GM18951 (cell line): Measurements from ENCODE around the gene NCOA6.
"Not testable (repeated sequence)": the region's sequence is repeated elsewhere in the genome, so short reads cannot be mapped to it uniquely, and the experiment has no call there.

Experiments used
- POLR2A ChIP-seq: IDR thresholded peaks from 4 replicates; pipeline ENCODE4 v1.6.1; 2011; ENCODE audit warnings: mild to moderate bottlenecking; ENCODE audit not compliant: insufficient read length, insufficient read depth; ENCODE audit errors: extremely low read depth
- in situ Hi-C: fragments of 300-500 bp; cut with MboI; formaldehyde crosslinking; loops from one replicate; pipeline ENCODE4 v1.12.0; 2022; ENCODE audit warnings: low sequenced_read_pairs, mixed read lengths, inconsistent platforms; ENCODE audit not compliant: unreplicated experiment

The NCOA6 gene

DNA sequence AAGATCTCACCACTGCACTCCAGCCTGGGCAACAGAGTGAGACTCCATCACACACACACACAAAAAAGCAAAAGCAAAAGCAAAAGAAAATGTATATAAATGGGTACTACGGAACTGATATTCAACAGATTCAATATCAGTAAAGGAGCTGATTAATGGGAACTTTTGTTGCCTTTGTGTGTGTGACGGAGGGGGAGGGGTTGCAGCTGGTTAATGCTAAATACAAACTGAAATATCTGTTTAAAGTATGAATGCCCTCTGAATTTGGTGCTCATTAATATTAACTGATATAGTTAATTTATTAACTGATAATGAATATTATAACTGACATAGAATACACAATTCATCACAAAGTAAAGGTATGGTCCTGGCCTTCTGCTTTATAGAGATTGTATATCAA, 8.4 kb downstream of the NCOA6 start:
- in situ Hi-C loops: no loop called here
- TF ChIP-seq POLR2A: no peak

DNA sequence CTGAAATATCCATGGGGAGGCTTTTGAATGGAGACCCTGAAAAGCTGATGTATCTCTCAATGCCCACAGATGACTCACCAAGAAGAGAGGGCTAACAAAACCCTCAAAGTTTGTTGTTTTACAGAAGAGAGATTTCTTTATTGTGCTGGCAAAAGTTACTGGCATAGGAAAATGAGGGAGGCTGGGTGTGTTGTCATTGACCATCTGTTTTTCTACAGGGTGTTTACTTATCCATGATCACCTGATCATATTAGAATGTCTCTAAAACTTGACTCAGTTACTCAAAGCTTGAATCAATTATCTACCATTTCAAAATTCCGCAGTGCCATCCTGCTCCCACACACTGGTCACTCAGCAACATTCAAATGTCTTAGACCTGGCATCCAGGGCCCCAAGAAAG, 9.8 kb downstream of the NCOA6 start:
- no peak for TF ChIP-seq POLR2A
- in situ Hi-C loops: no loop called here

DNA sequence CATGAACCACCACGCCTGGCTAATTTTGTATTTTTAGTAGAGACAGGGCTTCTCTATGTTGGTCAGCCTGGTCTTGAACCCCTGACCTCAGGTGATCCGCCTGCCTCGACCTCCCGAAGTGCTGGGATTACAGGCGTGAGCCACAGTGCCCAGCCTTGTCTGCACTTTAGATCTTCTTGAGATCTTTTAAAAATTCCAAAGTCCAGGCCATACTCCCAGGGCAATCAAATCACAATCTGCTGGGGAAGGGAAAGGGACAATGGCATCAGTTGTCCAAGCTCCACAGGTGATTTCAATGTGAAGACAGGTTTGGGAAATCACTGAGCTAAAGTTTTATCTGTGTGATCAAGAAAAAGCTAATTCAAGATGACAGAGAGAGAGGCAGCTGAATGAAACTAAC, 16.9 kb downstream of the NCOA6 start:
- in situ Hi-C loops: no loop called here
- no peak for TF ChIP-seq POLR2A

DNA sequence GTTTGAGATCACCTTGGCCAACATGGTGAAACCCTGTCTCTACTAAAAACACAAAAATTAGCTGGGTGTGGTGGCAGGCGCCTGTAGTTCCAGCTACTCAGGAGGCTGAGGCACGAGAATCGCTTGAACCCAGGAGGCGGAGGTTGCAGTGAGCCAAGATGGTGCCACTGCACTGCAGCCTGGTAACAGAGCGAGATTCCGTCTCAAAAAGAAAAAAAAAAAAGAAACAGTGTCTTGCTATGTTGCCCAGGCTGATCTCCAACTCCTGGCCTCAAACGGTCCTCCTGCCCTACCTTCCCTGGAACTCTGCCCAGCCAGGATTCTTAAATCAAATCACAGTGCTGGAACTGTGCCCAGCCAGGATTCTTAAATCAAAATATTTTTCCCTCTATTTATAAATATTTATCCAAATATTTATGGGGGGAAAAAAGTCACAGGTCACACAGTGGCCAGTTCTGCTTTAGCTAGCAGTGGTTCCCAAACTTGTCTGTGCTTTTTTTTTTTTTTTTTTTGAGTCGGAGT, 17.4 kb downstream of the NCOA6 start:
- in situ Hi-C loops: not testable (repeated sequence)

DNA sequence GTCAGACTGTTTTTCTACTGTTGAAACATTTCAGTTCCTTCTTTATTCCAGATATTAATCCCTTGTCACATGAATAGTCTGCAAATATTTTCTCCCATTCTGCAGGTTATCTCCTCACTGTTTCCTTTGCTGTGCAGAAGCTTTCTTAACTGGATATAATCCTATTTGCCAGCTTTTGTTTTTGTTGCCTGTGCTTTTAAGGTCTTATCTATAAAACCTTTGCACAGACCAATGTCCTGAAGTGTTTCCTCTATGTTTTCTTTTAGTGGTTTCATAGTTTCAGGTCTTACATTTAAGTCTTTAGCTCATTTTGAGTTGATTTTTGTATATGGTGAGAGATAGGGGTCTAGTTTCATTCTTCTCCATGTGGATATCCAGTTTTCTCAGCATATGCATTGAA, 19.2 kb downstream of the NCOA6 start:
- TF ChIP-seq POLR2A: no peak
- in situ Hi-C loops: no loop called here

DNA sequence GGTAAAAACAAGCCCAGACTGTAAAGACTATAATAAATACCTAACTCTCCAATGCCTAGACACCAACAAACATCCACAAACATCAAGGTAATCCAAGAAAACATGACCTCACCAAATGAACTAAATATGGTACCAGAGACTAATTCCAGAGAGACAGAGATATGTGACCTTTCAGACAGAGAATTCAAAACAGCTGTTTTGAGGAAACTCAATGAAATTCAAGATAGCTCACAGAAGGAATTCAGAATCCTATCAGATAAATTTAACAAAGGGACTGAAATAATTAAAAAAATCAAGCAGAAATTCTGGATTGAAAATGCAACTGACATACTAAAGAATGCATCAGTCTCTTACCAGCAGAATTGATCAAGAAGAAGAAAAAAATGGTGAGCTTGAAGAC, 26.6 kb downstream of the NCOA6 start:
- in situ Hi-C loops: no loop called here
- TF ChIP-seq POLR2A: no peak

DNA sequence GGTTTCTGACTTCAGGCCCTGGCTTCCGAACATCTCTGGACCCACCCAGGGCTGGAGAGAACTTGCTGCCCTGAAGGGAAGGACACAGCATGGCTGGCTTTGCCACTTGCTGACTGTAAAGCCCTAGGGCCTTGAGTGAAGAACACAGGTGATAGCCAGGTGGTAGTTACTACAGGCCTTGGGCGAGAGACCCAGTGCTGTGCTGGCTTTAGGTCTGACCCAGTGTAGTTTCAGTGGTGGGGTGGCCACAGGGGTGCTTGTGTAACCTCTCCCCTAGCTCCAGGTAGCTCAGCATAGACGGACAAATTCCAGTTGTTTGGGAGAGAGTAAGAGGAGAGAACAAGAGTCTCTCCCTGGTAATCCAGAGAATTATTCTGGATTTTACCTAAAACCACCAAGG, 27.1 kb downstream of the NCOA6 start:
- TF ChIP-seq POLR2A: no peak
- in situ Hi-C loops: no loop called here

DNA sequence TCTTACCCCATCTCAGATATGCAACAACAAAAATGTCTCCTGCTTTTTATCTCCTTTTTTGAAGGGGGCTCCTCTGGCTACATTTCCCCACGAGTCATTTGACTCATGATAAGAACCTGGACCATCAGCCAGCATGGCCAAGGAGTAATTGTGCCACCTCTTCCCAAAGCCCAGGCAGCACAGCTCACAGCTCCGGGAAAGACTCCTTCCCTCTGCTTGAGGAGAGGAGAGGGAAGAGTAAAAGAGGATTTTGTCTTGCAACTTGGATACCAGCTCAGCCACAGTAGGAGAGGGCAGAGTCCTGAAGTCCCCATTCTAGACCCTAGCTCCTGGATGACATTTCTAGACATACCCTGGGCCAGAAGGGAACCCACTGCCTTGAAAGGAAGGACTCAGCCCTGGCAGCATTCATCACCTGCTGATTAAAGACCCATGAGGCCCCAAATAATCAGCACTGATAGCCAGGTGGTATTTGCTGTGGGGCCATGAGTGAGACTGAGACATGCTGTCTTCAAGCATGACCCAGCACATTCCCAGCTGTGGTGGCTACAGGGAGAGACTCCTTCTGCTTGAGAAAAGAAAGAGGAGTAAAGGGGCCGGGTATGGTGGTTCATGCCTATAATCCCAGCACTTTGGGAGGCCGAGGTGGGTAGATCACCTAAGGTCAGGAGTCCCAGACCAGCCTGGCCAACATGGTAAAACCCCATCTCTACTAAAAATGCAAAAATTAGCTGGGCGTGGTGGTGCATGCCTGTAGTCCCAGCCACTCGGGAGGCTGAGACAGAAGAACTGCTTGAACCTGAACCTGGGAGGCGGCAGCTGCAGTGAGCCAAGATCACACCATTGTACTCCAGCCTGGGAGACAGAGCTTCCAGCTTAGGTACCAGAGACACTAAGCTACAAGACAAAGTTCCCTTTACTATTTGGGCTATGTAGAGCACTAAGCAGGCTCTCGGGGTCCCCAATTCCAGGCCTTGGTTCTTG, 28.1 kb downstream of the NCOA6 start:
- in situ Hi-C loops: no loop called here

DNA sequence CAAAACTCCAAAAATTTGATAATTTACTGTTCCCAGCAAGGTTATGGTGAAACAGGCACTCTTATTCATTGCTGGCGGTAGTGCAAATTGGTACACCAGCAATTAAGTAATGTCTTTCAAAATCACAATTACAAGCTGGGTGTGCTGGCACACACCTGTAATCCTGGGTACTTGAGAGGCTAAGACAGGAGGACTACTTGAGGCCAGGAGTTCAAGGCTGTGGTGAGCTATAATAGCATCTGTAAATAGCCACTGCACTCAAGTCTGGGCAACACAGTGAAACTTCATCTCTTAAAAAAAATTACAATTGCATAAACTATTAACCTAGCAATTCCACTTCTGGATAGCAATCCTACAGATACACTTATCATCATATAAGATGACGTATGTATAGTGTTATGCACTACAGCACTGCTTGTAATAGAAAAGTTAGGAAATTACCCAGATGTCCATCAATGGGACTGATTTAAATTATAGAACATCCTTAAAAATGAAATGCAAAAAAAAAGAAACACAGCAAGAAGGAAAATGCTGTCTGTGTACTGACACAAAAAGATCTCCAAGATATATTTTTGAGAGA, 31.4 kb downstream of the NCOA6 start:
- TF ChIP-seq POLR2A: no peak
- in situ Hi-C loops: no loop called here

More for the DNA sequence above, 28.1 kb downstream of the NCOA6 start:
- TF ChIP-seq POLR2A: no peak

DNA sequence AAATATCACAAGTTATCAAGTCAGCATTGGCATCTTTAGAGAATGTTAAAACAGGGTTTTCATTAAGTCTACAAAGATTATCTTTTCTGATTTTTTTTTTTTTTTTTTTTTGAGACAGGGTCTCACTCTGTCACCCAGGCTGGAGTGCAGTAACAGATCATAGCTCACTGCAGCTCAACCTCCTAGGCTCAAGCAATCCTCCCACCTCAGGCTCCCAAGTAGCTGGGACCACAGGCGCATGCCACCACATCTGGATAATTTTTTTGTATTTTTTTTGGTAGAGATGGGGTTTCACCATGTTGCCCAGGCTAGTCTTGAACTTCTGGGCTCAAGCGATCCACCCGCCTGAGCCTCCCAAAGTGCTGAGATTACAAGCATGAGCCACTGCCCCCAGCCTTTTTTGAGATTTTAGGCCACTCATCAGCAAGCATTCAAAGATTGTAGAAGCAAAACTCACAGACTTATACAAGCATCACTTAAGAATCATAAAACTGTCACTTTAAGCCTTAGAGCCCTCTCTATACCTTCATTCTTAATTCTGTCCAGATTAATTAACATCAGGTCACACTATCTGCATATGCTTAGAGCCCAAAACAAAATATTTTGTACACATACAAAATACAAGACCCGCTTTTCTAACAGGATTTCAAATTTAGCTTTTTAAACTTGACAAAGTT, 32.6 kb downstream of the NCOA6 start:
- in situ Hi-C loops: no loop called here
- no peak for TF ChIP-seq POLR2A

DNA sequence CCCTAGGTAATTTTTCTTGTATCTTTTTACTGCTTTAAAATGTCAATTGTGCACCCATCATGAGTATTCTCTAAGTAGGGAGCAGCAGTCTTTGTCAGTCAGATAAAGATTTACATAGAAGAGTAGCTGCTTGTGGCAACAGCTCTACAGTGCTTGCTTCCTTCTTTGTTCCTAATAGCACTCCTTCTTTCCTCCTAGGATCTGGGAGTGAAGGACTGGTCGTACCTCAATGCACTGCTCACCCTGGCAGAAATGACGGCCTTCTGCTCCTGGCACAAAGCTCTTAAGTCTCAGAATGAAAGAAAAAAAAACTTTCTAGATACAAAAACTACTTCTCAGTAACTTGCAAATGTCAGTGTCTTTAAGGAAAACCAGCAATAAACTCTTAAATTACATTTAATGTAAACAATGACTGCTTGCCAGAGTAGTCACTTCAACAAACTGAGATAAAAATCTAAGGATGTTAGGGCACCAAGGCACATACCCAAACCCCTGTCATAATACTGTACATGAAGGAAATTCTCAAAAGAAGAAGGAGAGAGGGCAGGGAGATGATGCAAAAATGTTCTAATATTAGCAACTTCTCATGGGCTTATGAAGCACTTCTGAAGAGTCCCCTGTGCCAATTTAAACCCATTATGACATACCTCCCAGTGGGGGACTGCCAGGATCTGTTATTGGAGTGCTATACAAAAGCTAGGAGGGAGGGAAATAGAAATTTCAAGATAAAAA, 34.0 kb downstream of the NCOA6 start:
- TF ChIP-seq POLR2A: no peak
- in situ Hi-C loops: no loop called here

DNA sequence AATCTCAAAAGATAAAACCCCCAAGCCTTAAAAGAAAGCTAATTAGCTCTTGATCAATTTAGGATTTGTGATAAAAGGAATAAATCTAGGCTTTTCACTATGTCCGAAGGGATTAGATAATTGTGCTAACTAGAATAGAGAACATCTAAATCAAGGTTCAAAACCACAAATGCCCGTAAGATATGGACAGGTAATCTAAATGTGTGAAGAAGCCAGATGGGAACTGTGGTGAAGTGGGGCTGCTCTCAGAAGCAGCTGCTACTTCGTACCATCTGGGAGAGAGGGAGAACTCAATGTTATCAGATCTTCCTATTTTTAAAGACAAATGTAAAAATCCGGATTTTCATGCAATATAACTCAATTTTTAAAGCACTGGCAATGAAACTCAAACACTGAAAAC, 44.2 kb downstream of the NCOA6 start:
- in situ Hi-C loops: no loop called here
- no peak for TF ChIP-seq POLR2A

DNA sequence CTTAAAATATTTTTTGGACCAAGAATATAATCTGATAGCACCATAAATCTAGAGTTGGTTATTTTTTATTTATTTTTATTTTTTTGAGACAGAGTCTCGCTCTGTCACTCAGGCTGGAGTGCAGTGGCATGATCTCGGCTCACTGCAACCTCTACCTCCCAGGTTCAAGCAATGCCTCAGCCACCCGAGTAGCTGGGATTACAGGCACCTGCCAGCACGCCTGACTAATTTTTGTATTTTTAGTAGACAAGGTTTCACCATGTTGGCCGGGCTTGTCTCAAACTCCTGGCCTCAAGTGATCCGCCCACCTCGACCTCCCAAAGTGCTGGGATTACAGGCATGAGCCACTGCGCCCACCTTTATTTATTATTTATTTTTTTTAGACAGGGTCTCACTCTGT, 45.2 kb downstream of the NCOA6 start:
- in situ Hi-C loops: not testable (repeated sequence)
